ENCODE measurements around the gene PCBP1. TPM values are rescaled to one million over a fixed set of nuclear protein-coding genes. Genes with fewer than 3 reads are reported as not detected.
A peak's percentile ranks its signal among the peaks of the same experiment; 100 is the strongest.

Gene PCBP1
- total RNA-seq, 4 donors from 2014 or later, result 189 to 236 (median 222) TPM

DNA sequence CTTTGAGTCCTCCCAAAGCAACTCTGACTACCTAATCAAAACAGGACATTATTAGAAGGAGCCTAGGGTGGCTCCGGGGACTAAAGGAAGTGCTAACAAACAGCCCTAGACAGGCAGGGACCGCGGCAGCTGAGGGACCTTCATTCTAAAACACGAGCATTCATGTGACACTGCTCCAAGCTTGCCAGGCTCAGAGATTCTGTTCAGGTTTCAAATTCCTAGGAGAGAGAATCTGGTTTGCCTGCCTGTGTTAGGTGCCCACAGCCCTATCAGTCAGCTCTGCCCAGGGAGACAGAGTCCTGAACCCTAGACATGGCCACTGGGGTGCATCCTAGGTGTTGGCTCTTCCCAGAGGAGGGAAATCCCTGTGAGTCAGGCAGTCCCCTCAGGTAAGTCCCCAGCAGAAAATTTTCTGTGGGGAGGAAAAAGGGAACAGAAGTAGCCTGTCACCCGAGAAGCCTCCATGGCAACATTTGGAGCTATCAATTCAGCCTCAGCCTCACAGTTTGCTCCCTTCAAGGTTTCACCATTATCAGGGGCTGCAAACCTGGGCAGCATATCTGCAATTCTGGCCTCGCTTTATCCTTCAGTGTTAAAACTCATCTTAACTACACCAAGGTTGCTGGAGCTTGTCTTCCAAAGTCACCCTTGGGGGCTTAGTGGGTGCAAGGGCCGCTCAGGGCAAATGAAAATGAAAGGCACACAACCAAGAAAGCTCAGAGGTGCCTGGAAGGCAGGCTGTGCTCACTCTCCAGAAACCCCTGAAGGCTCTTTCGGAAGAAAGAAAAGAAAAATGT lies 28.6 kb downstream of the PCBP1 start:
- Histone ChIP-seq H3K27ac (peak overlapping the region; percentile 5), H3K27me3 (no peaks in the 10 kb centered on the region), H3K4me3 (no peak overlapping the region), H3K36me3 (no peaks in the 10 kb centered on the region), H3K9me3 (no peaks in the 10 kb centered on the region), H3K4me1 (no peaks in the 10 kb centered on the region)
- DNase-seq (ENCODE audit: low spot score in 2 of 2), result no peak
- no peak for TF ChIP-seq EP300 (IDR thresholded peaks at IDR 0.05)
- TF ChIP-seq POLR2AphosphoS5 (IDR thresholded peaks at IDR 0.05), result no peak
- TF ChIP-seq POLR2A (IDR thresholded peaks at IDR 0.05), result no peak
- TF ChIP-seq, protein P1, sequence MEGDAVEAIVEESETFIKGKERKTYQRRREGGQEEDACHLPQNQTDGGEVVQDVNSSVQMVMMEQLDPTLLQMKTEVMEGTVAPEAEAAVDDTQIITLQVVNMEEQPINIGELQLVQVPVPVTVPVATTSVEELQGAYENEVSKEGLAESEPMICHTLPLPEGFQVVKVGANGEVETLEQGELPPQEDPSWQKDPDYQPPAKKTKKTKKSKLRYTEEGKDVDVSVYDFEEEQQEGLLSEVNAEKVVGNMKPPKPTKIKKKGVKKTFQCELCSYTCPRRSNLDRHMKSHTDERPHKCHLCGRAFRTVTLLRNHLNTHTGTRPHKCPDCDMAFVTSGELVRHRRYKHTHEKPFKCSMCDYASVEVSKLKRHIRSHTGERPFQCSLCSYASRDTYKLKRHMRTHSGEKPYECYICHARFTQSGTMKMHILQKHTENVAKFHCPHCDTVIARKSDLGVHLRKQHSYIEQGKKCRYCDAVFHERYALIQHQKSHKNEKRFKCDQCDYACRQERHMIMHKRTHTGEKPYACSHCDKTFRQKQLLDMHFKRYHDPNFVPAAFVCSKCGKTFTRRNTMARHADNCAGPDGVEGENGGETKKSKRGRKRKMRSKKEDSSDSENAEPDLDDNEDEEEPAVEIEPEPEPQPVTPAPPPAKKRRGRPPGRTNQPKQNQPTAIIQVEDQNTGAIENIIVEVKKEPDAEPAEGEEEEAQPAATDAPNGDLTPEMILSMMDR (IDR thresholded peaks at IDR 0.05), result no peak
- WGBS, result 69% methylated on average over 8 of the region's 8 CpGs

DNA sequence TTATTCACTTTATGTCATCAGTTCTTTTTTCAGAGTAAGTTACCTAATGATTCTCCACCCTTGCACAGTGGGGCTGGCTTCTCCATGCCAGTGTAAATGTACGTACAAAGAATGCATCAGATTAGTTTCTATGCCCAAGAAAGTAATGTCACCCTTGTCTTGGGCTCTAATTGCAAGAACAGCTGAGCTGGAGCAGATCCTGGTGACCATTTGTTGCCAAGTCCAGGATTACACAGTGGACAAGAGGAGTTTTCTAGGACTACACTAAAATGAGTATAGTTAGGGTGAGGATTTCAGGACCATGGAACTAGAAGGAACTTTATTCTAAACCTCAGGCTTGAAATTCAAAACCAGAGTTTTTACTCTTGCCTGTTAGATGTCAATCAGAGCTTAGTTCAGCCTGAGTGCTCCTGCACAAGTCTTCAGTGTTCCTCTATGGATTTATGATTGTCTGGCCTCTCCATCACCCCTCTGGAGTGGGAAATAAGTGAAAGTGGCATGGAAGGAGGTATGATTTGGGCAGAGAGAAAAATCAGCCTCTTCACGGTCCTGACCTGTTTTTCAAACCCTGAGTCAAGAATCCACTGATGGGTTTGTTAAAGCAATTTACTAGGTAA lies 29.8 kb downstream of the PCBP1 start:
- no peak for DNase-seq (ENCODE audit: low spot score in 2 of 2)
- Histone ChIP-seq H3K27me3 (no peaks in the 10 kb centered on the region), H3K9me3 (no peaks in the 10 kb centered on the region), H3K36me3 (no peaks in the 10 kb centered on the region), H3K4me3 (no peak overlapping the region), H3K4me1 (no peaks in the 10 kb centered on the region), H3K27ac (no peak overlapping the region)
- 90% methylated on average over 2 of the region's 2 CpGs for WGBS
- TF ChIP-seq POLR2A (IDR thresholded peaks at IDR 0.05) (no peak), EP300 (IDR thresholded peaks at IDR 0.05) (no peak), POLR2AphosphoS5 (IDR thresholded peaks at IDR 0.05) (no peak)
- TF ChIP-seq, protein P1 (IDR thresholded peaks at IDR 0.05), result no peak

DNA sequence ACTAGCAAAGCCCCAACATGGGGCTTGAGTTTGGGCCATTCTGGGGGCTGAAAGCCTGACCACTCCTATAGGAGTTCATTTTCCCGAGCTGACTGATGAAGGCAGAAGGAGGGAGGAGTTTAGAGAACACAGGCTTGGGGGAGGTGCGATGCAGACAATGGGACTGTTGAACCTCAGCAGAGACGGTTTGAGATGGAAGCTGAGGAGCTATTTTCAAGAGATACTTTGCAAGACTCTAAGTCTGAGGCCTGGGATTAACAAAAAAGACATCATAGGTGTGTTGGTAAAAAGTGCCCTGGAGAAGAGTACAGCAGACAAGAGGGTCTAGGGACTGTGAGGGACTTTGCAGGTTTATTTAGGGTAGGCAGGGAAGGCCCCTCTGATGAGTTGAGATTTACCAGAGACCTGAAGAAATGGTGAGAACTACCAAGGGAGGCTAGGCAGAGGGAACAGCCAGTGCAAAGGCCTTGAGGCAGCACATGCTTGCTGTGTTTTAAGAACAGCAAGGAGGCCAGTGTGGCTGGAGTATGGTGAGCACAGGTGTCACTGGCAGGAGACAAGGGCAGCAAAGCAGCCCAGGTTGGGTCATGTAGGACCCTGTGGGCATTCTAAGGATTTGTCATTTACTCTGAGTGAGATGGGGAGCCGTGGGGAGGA lies 31.6 kb downstream of the PCBP1 start:
- no peak overlapping the region for H3K27ac ChIP-seq
- H3K36me3 ChIP-seq, result no peaks in the 10 kb centered on the region
- DNase-seq (ENCODE audit: low spot score in 2 of 2), result no peak
- H3K27me3 ChIP-seq, result no peaks in the 10 kb centered on the region
- no peak for TF ChIP-seq POLR2AphosphoS5 (IDR thresholded peaks at IDR 0.05)
- no peak for TF ChIP-seq EP300 (IDR thresholded peaks at IDR 0.05)
- TF ChIP-seq, protein P1 (IDR thresholded peaks at IDR 0.05), result no peak
- TF ChIP-seq POLR2A (IDR thresholded peaks at IDR 0.05), result no peak
- H3K4me3 ChIP-seq, result no peak overlapping the region
- H3K9me3 ChIP-seq, result no peaks in the 10 kb centered on the region
- peaks cover 15% of the 10 kb centered on the region for H3K4me1 ChIP-seq
- 58% methylated on average over 4 of the region's 4 CpGs for WGBS

DNA sequence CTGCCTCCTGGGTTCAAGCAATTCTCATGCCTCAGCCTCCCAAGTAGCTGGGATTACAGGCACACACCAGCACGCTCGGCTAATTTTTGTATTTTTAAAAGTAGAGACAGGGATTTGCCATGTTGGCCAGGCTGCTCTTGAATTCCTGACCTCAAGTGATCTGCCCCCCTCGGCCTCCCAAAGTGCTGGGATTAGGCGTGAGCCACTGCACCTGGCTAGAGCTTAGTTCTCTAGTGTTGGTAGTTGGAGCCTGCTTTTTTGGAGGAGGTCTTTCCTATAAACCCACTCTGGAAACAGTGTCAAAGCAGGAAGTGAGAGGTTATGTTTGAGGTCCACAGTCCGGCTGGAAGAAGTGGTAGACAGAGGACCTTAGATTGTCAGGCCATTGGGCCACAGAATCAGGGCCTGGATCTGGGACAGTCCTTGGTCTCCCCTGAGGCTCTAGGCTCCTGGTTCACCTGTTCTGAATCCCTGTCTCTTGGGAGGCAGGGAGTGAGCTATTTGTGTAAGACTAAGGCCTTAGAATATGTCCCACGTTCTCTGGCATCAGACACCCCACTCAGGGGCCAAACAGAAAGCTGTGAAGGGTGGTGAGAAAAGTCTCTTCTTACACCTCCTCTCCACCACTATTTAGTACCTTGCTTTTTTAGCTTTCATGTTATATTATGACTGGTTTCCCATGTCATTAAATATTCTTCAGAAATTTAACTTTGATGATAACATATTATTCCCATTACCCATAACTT lies 34.5 kb downstream of the PCBP1 start:
- Histone ChIP-seq H3K9me3 (no peaks in the 10 kb centered on the region), H3K4me3 (no peak overlapping the region), H3K36me3 (no peaks in the 10 kb centered on the region), H3K27ac (no peak overlapping the region), H3K4me1 (peaks cover 33% of the 10 kb centered on the region), H3K27me3 (no peaks in the 10 kb centered on the region)
- 72% methylated on average over 6 of the region's 6 CpGs for WGBS
- TF ChIP-seq POLR2AphosphoS5 (IDR thresholded peaks at IDR 0.05), result no peak
- TF ChIP-seq, protein P1 (IDR thresholded peaks at IDR 0.05), result no peak
- TF ChIP-seq POLR2A (IDR thresholded peaks at IDR 0.05), result no peak
- TF ChIP-seq EP300 (IDR thresholded peaks at IDR 0.05), result no peak
- no peak for DNase-seq (ENCODE audit: low spot score in 2 of 2)
